Measurements from ENCODE around the gene RALGAPA1.

RALGAPA1 gene

GRCh38 chr14:35503646-35504045 is 305.4 kb downstream of the RALGAPA1 start:
- Histone ChIP-seq H3K4ac (ENCODE audit: low read depth in 1 of 2, low read length in 2 of 2) (no peak overlapping the region), H3K18ac (ENCODE audit: low read depth in 1 of 2, low read length in 2 of 2) (no peak overlapping the region), H2BK15ac (ENCODE audit: low read depth, poor library complexity, severe bottlenecking) (no peak overlapping the region), H2AK5ac (ENCODE audit: low read length, severe bottlenecking) (no peak overlapping the region), H2AFZ (ENCODE audit: low read depth, low read length) (no peak overlapping the region), H3K4me3 (ENCODE audit: insufficient read depth in 1 of 2, low read depth in 1 of 2, low read length in 2 of 2) (no peak overlapping the region), H3K36me3 (ENCODE audit: control insufficient read depth in 1 of 2, insufficient read depth in 2 of 2, low read depth in 1 of 2, low read length in 2 of 2) (no peaks in the 10 kb centered on the region), H3K4me2 (ENCODE audit: low read length, poor library complexity, severe bottlenecking) (no peak overlapping the region), H2BK120ac (ENCODE audit: low read depth, low read length) (no peak overlapping the region), H3K27me3 (ENCODE audit: control insufficient read depth in 1 of 2, insufficient read depth in 1 of 2, low read length in 2 of 2) (no peaks in the 10 kb centered on the region), H3K9ac (ENCODE audit: low read length) (no peak overlapping the region), H3K79me1 (replicated peaks; ENCODE audit: low read length, poor library complexity, severe bottlenecking) (no peaks in the 10 kb centered on the region), H4K91ac (ENCODE audit: low read length) (no peak overlapping the region), H3K23ac (ENCODE audit: low read length in 2 of 2) (no peak overlapping the region), H3K14ac (ENCODE audit: low read length in 2 of 2) (no peak overlapping the region), H3K9me3 (ENCODE audit: control insufficient read depth, low read length) (peaks cover 6% of the 10 kb centered on the region), H4K8ac (ENCODE audit: low read length) (no peak overlapping the region), H2BK5ac (ENCODE audit: low read depth, low read length, poor library complexity, severe bottlenecking) (no peak overlapping the region), H3K4me1 (ENCODE audit: control insufficient read depth, insufficient read depth, low read depth, low read length) (no peaks in the 10 kb centered on the region), H3K27ac (ENCODE audit: low read length, poor library complexity, severe bottlenecking) (no peak overlapping the region), H2BK12ac (ENCODE audit: low read length in 2 of 2) (no peak overlapping the region)
- DNase-seq: no peak
- 40% methylated on average over 3 of the region's 3 CpGs for WGBS

DNA sequence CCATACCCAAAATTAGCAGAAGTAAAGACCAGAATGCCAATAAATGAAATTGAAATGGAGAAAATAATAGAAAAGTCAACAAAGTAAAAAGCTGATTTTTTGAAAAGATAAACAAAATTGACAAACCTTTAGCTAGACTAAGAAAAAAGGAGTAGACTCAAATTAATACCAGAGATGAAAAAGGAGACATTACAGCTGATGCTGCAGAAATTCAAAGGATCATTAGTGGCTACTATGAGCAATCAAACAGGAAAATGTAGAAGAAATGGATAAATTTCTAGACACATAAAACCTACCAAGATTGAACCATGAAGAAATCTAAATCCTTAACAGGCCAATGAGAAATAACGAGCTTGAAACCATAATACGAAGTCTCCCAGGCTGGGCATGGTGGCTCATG is 309.9 kb downstream of the RALGAPA1 start:
- H3K4me3 ChIP-seq (ENCODE audit: insufficient read depth in 1 of 2, low read depth in 1 of 2, low read length in 2 of 2): no peak overlapping the region
- no peak overlapping the region for H3K4me2 ChIP-seq (ENCODE audit: low read length, poor library complexity, severe bottlenecking)
- no peak overlapping the region for H2AFZ ChIP-seq (ENCODE audit: low read depth, low read length)
- H3K36me3 ChIP-seq (ENCODE audit: control insufficient read depth in 1 of 2, insufficient read depth in 2 of 2, low read depth in 1 of 2, low read length in 2 of 2): no peaks in the 10 kb centered on the region
- no peak overlapping the region for H2BK120ac ChIP-seq (ENCODE audit: low read depth, low read length)
- H2BK12ac ChIP-seq (ENCODE audit: low read length in 2 of 2): no peak overlapping the region
- H2BK15ac ChIP-seq (ENCODE audit: low read depth, poor library complexity, severe bottlenecking): no peak overlapping the region
- H2AK5ac ChIP-seq (ENCODE audit: low read length, severe bottlenecking): no peak overlapping the region
- H4K91ac ChIP-seq (ENCODE audit: low read length): no peak overlapping the region
- no peak overlapping the region for H4K8ac ChIP-seq (ENCODE audit: low read length)
- WGBS: 89% methylated on average over 2 of the region's 2 CpGs
- no peaks in the 10 kb centered on the region for H3K79me1 ChIP-seq (replicated peaks; ENCODE audit: low read length, poor library complexity, severe bottlenecking)
- H3K18ac ChIP-seq (ENCODE audit: low read depth in 1 of 2, low read length in 2 of 2): no peak overlapping the region
- H3K4ac ChIP-seq (ENCODE audit: low read depth in 1 of 2, low read length in 2 of 2): no peak overlapping the region
- no peak overlapping the region for H3K27ac ChIP-seq (ENCODE audit: low read length, poor library complexity, severe bottlenecking)
- no peaks in the 10 kb centered on the region for H3K4me1 ChIP-seq (ENCODE audit: control insufficient read depth, insufficient read depth, low read depth, low read length)
- H3K14ac ChIP-seq (ENCODE audit: low read length in 2 of 2): no peak overlapping the region
- H3K23ac ChIP-seq (ENCODE audit: low read length in 2 of 2): no peak overlapping the region
- no peak for DNase-seq
- H3K9me3 ChIP-seq (ENCODE audit: control insufficient read depth, low read length): peaks cover 6% of the 10 kb centered on the region
- H2BK5ac ChIP-seq (ENCODE audit: low read depth, low read length, poor library complexity, severe bottlenecking): no peak overlapping the region
- H3K27me3 ChIP-seq (ENCODE audit: control insufficient read depth in 1 of 2, insufficient read depth in 1 of 2, low read length in 2 of 2): no peaks in the 10 kb centered on the region
- H3K9ac ChIP-seq (ENCODE audit: low read length): no peak overlapping the region

DNA sequence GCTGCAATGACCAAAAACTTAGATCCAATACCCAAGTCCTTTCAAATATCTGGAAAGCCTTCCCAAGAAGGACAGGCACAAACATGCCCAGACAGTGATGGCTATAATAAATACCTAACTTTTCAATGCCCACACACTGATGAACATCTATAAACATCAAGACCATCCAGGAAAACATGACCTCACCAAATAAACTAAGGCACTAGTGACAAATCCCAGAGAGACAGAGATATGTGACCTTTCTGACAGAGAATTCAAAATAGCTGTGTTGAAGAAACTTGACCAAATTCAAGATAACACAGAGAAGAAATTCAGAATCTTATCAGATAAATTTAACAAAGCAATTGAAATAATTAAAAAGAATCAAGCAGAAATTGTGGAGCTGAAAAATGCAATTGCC is 313.8 kb downstream of the RALGAPA1 start:
- no peak overlapping the region for H3K9ac ChIP-seq (ENCODE audit: low read length)
- H3K27ac ChIP-seq (ENCODE audit: low read length, poor library complexity, severe bottlenecking): no peak overlapping the region
- no peaks in the 10 kb centered on the region for H3K79me1 ChIP-seq (replicated peaks; ENCODE audit: low read length, poor library complexity, severe bottlenecking)
- H3K27me3 ChIP-seq (ENCODE audit: control insufficient read depth in 1 of 2, insufficient read depth in 1 of 2, low read length in 2 of 2): no peaks in the 10 kb centered on the region
- no peak overlapping the region for H4K91ac ChIP-seq (ENCODE audit: low read length)
- no peak overlapping the region for H3K4me2 ChIP-seq (ENCODE audit: low read length, poor library complexity, severe bottlenecking)
- H2BK15ac ChIP-seq (ENCODE audit: low read depth, poor library complexity, severe bottlenecking): no peak overlapping the region
- H3K23ac ChIP-seq (ENCODE audit: low read length in 2 of 2): no peak overlapping the region
- no peak overlapping the region for H2BK5ac ChIP-seq (ENCODE audit: low read depth, low read length, poor library complexity, severe bottlenecking)
- no peak overlapping the region for H3K4me3 ChIP-seq (ENCODE audit: insufficient read depth in 1 of 2, low read depth in 1 of 2, low read length in 2 of 2)
- no peak overlapping the region for H2BK12ac ChIP-seq (ENCODE audit: low read length in 2 of 2)
- no peak overlapping the region for H2AK5ac ChIP-seq (ENCODE audit: low read length, severe bottlenecking)
- H3K36me3 ChIP-seq (ENCODE audit: control insufficient read depth in 1 of 2, insufficient read depth in 2 of 2, low read depth in 1 of 2, low read length in 2 of 2): no peaks in the 10 kb centered on the region
- H2AFZ ChIP-seq (ENCODE audit: low read depth, low read length): no peak overlapping the region
- no peak for DNase-seq
- no peak overlapping the region for H3K18ac ChIP-seq (ENCODE audit: low read depth in 1 of 2, low read length in 2 of 2)
- H4K8ac ChIP-seq (ENCODE audit: low read length): no peak overlapping the region
- no peak overlapping the region for H2BK120ac ChIP-seq (ENCODE audit: low read depth, low read length)
- H3K4me1 ChIP-seq (ENCODE audit: control insufficient read depth, insufficient read depth, low read depth, low read length): no peaks in the 10 kb centered on the region
- no peak overlapping the region for H3K4ac ChIP-seq (ENCODE audit: low read depth in 1 of 2, low read length in 2 of 2)
- H3K9me3 ChIP-seq (ENCODE audit: control insufficient read depth, low read length): peaks cover 22% of the 10 kb centered on the region
- H3K14ac ChIP-seq (ENCODE audit: low read length in 2 of 2): no peak overlapping the region

- H2BK12ac ChIP-seq (ENCODE audit: low read length in 2 of 2): no peak overlapping the region
- H2BK15ac ChIP-seq (ENCODE audit: low read depth, poor library complexity, severe bottlenecking): no peak overlapping the region
- no peak overlapping the region for H3K4ac ChIP-seq (ENCODE audit: low read depth in 1 of 2, low read length in 2 of 2)
- DNase-seq: no peak
- no peak overlapping the region for H3K18ac ChIP-seq (ENCODE audit: low read depth in 1 of 2, low read length in 2 of 2)
- H3K23ac ChIP-seq (ENCODE audit: low read length in 2 of 2): no peak overlapping the region
- H2BK5ac ChIP-seq (ENCODE audit: low read depth, low read length, poor library complexity, severe bottlenecking): no peak overlapping the region
- no peak overlapping the region for H2AFZ ChIP-seq (ENCODE audit: low read depth, low read length)
- H4K91ac ChIP-seq (ENCODE audit: low read length): no peak overlapping the region
- H3K36me3 ChIP-seq (ENCODE audit: control insufficient read depth in 1 of 2, insufficient read depth in 2 of 2, low read depth in 1 of 2, low read length in 2 of 2): no peaks in the 10 kb centered on the region
- H3K9ac ChIP-seq (ENCODE audit: low read length): no peak overlapping the region
- no peak overlapping the region for H4K8ac ChIP-seq (ENCODE audit: low read length)
- H3K4me2 ChIP-seq (ENCODE audit: low read length, poor library complexity, severe bottlenecking): no peak overlapping the region
- no peak overlapping the region for H2AK5ac ChIP-seq (ENCODE audit: low read length, severe bottlenecking)
- H3K9me3 ChIP-seq (ENCODE audit: control insufficient read depth, low read length): peaks cover 18% of the 10 kb centered on the region
- H3K27ac ChIP-seq (ENCODE audit: low read length, poor library complexity, severe bottlenecking): no peak overlapping the region
- H3K4me1 ChIP-seq (ENCODE audit: control insufficient read depth, insufficient read depth, low read depth, low read length): no peaks in the 10 kb centered on the region
- no peak overlapping the region for H3K14ac ChIP-seq (ENCODE audit: low read length in 2 of 2)
- H3K79me1 ChIP-seq (replicated peaks; ENCODE audit: low read length, poor library complexity, severe bottlenecking): no peaks in the 10 kb centered on the region
- no peaks in the 10 kb centered on the region for H3K27me3 ChIP-seq (ENCODE audit: control insufficient read depth in 1 of 2, insufficient read depth in 1 of 2, low read length in 2 of 2)
- no peak overlapping the region for H2BK120ac ChIP-seq (ENCODE audit: low read depth, low read length)
- H3K4me3 ChIP-seq (ENCODE audit: insufficient read depth in 1 of 2, low read depth in 1 of 2, low read length in 2 of 2): no peak overlapping the region
These were observed 316.5 kb downstream of the RALGAPA1 start for GRCh38 chr14:35492569-35493014.
